ENCODE results near the gene VTN.

DNA sequence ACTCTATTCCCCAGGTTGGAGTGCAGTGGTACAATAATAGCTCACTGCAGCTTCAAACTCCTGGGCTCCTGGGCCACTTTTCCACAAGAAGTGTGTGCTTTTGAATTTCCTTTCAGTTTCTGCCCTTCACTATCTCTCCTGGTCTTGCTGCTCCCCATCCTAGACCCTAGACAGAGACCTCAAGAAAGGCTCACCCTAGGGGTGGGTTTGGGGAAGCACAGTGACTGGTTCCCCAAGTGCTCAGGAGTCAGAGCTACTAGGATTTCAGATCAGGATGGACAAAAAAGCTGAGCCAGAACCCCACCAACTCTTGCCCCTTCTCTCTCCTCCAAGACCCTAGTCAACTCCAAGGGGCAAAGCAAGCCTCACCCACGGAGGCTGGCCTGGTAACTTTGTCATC lies 3.5 kb downstream of the VTN start:
- TF ChIP-seq ZNF565 (CRISPR knock-in tag; conservative IDR thresholded peaks at IDR 0.05; ENCODE audit: low read depth) (no peak), ZFP3 (CRISPR knock-in tag; IDR thresholded peaks at IDR 0.05) (no peak), SNAI2 (CRISPR knock-in tag; IDR thresholded peaks at IDR 0.05) (no peak)
- TF ChIP-seq, protein P1, sequence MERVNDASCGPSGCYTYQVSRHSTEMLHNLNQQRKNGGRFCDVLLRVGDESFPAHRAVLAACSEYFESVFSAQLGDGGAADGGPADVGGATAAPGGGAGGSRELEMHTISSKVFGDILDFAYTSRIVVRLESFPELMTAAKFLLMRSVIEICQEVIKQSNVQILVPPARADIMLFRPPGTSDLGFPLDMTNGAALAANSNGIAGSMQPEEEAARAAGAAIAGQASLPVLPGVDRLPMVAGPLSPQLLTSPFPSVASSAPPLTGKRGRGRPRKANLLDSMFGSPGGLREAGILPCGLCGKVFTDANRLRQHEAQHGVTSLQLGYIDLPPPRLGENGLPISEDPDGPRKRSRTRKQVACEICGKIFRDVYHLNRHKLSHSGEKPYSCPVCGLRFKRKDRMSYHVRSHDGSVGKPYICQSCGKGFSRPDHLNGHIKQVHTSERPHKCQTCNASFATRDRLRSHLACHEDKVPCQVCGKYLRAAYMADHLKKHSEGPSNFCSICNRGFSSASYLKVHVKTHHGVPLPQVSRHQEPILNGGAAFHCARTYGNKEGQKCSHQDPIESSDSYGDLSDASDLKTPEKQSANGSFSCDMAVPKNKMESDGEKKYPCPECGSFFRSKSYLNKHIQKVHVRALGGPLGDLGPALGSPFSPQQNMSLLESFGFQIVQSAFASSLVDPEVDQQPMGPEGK (CRISPR knock-in tag; IDR thresholded peaks at IDR 0.05; ENCODE audit: borderline replicate concordance), result no peak
- TF ChIP-seq, protein P2, sequence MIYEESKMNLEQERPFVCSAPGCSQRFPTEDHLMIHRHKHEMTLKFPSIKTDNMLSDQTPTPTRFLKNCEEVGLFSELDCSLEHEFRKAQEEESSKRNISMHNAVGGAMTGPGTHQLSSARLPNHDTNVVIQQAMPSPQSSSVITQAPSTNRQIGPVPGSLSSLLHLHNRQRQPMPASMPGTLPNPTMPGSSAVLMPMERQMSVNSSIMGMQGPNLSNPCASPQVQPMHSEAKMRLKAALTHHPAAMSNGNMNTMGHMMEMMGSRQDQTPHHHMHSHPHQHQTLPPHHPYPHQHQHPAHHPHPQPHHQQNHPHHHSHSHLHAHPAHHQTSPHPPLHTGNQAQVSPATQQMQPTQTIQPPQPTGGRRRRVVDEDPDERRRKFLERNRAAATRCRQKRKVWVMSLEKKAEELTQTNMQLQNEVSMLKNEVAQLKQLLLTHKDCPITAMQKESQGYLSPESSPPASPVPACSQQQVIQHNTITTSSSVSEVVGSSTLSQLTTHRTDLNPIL (CRISPR knock-in tag; IDR thresholded peaks at IDR 0.05; ENCODE audit: low read depth), result no peak
- TF ChIP-seq, protein P3, sequence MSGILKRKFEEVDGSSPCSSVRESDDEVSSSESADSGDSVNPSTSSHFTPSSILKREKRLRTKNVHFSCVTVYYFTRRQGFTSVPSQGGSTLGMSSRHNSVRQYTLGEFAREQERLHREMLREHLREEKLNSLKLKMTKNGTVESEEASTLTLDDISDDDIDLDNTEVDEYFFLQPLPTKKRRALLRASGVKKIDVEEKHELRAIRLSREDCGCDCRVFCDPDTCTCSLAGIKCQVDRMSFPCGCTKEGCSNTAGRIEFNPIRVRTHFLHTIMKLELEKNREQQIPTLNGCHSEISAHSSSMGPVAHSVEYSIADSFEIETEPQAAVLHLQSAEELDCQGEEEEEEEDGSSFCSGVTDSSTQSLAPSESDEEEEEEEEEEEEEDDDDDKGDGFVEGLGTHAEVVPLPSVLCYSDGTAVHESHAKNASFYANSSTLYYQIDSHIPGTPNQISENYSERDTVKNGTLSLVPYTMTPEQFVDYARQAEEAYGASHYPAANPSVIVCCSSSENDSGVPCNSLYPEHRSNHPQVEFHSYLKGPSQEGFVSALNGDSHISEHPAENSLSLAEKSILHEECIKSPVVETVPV (CRISPR knock-in tag; IDR thresholded peaks at IDR 0.05), result no peak
- TF ChIP-seq, protein P4, sequence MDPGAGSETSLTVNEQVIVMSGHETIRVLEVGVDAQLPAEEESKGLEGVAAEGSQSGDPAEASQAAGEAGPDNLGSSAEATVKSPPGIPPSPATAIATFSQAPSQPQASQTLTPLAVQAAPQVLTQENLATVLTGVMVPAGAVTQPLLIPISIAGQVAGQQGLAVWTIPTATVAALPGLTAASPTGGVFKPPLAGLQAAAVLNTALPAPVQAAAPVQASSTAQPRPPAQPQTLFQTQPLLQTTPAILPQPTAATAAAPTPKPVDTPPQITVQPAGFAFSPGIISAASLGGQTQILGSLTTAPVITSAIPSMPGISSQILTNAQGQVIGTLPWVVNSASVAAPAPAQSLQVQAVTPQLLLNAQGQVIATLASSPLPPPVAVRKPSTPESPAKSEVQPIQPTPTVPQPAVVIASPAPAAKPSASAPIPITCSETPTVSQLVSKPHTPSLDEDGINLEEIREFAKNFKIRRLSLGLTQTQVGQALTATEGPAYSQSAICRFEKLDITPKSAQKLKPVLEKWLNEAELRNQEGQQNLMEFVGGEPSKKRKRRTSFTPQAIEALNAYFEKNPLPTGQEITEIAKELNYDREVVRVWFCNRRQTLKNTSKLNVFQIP (CRISPR knock-in tag; IDR thresholded peaks at IDR 0.05; ENCODE audit: borderline replicate concordance, low read depth), result no peak

Data from SK-N-SH treated with all-trans-retinoic acid at 6 μM for 48 hours (cell line).